RPMI8226 (cell line): Measurements from ENCODE around the gene UBE2U.
"Not testable (repeated sequence)": the region's sequence is repeated elsewhere in the genome, so short reads cannot be mapped to it uniquely, and the experiment has no call there.

Experiments
- DNase-seq: peaks from one replicate; pipeline ENCODE4 v3.0.0-alpha.2; 2015

Gene UBE2U

DNA sequence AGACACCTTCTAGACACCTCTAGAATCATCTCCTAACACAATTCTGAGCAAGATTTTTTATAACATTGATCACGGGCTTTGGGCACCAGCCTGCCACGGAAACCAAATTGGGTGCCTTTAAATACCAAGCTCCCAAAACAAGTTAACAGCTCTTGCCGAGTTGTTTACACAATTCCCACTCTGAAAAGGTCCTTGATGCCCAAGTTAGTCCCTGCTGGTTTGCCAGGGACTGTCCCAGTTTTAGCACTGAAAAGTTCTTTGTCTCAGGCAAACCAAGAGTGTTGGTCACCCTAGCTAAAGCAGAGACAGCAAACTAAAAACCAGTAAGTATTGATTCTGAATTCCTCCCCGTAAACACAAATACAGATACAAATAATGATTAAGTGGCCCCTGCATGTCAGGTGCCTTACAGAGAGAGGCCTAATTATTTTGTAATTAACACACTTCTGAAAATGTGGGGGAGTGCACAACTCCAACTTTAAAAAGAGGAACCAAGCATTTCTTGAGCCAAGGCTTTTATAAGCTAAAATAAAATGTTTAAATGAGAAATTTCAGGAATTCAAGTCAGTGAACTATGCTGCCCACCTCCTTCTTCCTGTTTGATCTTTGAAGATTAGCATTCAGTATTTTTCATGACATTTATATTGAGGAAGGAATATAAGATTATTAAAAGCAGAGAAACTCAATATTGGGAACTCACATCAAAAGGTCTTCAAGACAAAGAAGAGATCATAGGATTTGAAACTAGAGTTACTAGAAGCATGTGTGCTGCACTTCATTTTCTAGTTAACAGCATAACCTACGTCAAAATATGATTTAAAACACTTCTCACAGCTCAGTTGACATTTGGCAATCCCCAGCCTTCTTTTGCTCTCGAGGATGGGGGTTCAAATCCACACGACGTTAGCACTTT is 9.0 kb upstream of the UBE2U start:
- peak; percentile 38 for DNase-seq

DNA sequence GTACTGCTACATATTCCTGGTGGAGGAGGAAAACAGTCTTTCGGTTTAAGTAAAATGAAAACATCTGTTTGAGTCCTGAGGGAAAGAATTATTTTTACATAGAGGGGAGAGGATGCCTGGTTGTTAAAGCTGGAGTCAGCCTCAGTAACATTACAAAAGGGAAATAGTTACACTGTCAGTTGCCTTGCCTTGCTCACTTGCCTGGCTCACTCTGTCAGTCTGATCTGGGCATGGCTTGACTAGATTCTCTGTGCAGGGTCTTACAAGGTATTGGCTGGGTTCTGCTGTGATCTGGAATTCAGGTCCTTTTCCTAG is 8.4 kb upstream of the UBE2U start:
- DNase-seq: no peak

DNA sequence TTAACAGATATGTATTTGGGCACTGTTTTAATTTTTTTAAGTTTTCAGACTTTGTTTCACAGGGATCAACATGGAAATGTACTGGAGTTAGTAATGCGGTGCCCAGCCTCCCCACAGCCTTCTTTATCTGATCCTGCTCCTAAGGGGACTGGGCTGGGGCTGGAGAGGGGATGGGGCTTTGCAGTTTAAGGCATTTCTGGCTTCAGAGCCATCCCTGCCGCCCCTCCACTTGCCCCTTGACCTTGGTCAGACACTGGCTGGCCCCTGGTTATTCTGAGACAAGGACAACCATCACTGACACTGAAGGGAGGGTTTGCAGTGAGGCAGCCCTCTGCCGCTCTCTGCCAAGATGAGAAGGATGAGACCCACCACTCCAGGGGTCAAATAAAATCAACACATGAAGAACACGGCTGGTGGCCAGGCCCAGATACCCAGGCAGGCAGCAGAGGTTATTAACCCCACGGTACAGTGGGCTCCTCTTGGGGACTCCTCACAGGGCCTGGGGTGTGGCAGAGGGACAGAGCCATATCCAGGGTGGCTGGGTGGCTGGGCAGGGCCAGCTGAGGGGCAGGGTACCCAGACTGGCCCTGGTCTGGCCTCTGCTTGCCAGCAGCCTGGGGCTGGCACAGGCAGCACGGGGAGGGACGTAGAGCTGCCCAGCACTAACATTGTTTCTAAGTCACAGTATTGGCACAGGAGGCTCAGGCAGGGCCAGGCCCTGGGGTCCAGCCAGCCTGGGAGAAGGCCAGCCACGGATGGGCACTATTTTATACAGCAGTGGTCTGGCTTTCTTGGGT is 7.2 kb upstream of the UBE2U start:
- no peak for DNase-seq

DNA sequence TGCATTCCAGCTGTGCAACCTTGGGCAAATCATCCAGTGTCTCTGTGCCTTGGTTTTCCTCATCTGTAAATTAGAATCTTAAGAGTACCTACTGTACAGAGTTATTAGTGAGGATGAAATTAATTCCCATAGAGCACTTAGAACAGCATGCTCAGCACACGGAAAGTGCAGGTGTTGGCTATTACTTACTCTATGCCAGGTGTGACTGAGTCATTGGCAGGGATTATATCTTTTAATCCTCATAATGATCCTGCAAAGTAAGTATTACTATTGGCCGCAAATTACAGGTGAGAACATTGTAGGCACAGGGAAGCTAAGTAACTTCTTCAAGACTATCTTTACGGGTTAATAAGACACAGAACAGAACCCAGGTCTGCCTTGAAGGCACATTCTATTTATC is 6.3 kb upstream of the UBE2U start:
- peak; percentile 57 for DNase-seq

DNA sequence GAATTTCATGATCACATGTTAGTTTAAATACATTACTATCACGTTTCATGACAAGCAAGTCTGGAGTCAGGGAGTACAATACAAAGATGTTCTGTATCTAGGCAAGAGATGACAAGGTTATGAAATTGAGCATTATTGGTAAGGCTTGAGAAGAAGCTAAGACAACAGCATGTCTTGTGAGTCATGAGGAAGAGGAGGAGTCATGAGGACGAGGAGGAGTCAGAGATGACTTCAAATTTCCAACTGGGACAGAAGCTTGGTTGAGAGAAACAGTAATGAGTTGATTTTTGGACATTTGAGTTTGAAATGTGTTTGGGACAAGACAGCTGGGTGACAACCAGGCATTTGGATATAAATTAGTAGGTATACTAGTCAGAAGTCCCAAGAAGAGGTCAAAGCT is 4.3 kb upstream of the UBE2U start:
- no peak for DNase-seq

DNA sequence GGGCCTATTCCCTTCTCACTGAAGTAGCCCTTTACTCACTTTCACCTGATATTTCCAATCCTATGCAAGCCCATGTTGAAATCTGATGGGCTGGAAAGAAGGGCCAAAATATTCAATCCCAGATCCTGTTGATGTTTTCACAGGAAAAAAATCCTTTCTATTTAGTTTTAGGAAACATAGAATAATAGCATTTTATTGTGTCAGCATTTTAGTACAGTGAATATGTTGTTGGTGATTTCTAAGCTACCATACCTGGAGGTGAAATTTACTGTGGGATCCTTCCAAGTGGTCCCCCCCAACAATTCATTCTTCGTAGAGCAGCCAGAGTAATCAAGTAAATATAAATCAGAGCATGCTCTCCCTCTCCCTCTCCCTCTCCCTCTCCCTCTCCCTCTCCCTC is 3.4 kb upstream of the UBE2U start:
- no peak for DNase-seq

DNA sequence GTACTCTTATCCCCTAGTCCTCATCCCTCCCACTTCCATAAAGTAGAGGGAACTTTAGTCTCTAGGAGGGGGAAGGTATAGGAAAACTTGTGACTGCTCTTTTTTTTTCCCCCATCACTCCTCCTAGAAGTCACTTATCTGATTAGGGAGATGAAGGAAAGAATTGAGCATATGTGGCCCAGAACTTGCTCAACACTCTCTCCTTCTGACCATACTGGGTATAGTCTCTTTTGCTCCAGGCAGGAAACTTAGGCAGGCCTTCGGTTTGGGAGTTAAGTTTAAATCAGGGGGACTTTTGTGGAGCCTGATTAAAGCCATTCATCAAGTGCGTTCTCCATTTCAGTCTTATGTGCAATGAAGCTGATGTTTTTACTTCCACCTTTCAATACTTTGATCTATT is 5.8 kb downstream of the UBE2U start:
- DNase-seq: no peak

DNA sequence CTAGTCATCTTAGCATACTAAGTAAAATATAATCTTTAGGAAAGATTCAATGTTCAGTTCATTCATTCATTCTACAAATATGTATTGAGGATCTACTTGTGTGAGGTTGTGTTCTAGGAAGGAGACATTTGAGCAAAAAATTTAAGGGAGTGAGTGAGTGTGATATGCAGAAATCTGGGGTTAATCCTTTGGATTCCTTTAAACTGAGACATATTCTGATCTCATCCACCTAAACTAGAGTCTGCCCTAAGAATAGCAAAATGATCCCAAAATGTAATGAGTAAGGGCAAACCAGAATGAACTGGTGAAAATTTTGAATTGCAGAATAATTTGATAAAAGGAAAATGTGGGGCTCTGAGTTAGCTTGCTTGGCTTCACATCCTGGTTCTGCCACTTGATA is 8.6 kb downstream of the UBE2U start:
- DNase-seq: no peak

DNA sequence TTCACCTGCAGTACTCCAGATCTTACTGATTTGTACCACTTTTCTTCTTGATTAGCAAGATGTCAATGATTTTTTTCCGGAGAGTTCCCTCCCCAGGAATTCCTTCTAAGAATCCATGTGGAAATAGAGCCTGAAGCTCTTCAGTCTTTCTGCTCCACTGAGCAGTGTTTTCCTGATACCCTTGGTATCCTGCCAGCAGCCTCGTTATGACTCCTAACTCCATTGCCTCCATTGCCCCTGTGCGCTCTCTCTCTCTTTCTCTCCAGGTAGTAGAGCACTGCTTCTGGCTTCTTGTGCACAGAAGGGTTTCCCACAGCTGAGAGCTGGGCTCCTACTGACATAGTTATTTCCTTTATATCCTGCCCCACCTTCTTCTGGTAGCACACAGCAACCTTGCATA is 12.2 kb downstream of the UBE2U start:
- no peak for DNase-seq

DNA sequence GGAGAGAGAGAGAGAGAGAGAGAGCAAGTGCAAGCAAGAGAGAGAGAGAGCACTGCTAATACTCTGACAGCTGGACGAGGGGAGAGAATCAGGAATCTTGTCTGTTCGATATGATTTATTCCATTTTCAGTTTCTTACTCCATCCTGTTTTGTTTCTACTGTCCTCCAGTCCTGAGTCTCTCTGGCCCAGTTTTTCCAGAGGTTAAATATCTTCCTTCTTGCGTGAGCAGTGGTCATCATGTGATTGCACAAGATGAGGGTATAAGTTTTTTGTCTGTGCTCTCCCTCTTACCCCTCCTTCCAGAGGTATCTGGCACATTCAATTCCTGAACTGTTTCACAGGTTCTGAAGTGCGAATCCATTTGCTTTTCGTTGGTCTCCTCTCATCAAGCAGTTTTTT is 16.8 kb downstream of the UBE2U start:
- no peak for DNase-seq

DNA sequence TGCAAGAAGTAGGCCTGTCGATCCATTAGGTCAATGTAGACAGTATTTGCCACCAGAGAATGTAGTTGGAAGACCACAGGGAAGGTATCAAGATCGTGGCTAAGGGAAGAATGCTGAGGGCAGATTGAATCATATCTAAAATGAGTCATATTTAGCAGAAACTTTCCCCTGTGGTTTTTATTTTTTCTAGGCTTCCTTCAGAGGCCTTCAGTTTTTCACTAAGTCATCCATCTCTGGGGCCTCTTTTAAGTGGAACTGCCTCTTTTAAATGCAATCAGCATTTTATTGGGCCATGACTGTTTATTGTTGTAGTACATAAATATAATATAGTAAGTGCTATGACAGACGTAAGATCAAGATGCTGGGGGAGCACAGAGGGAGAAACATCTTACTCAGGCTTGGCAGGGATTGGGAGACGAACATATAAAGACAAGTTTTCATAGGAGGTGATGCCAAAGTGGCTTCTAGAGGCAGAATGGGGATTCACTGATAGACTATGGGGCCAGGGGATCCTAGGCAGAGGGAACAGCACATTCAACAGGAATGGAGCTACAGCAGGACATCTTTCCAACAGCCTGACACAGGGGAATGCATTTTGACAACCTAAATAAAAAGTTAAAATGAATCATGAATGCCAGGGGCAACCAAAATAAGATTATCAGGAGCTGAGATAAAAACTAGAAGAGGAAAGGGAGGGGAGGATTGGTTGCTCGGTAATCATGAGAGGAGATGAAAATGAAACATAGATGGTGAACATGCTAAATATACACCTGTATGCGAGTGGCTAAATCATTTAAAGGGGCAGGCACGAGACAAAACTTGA is 20.1 kb downstream of the UBE2U start:
- DNase-seq: no peak

DNA sequence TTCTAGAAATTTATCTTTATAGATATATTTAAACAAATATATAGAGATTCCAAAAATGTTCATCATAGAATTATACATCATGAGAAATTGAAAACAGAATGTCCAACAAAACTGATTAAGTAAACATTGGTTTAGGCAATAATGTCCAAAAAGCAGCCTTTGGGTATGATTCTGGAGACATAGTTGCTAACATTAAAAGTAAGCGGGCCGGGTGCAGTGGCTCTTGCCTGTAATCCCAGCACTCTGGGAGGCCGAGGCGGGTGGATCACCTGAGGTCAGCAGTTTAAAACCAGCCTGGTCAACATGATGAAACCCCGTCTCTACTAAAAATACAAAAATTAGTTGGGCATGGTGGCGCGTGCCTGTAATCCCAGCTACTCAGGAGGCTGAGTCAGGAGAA is 20.8 kb downstream of the UBE2U start:
- not testable (repeated sequence) for DNase-seq

DNA sequence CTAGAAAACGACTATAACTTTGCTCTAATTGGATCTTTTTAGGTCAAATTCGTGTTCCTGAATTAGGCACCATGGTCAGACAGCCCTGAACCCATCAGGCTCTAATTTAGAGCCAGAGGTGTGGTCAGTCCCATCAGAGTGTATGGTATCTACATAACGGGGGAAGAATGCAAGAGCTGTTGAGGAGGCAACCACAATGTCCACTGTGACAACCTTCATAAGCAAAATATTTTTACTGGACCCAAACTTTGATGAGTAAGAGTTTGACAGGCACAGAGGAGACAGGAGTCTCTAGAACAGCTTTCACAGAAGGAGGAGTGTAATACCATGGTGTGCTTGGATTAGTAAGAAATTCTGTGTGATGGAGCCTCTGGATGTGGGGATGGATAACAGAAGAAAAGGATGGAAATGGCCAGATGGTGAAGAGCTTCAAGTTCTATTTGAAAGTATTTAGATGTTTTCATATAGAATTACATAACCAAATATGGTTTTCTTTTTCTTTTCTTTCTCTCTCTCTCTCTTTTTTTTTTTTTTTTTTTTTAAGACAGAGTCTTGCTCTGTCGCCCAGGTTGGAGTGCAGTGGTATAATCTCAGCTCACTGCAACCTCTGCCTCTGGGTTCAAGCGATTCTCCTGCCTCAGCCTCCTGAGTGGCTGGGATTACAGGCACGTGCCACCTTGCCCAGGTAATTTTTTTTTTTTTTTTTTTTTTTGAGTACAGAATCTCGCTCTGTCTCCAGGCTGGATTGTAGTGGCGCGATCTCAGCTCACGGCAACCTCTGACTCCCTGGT is 24.9 kb downstream of the UBE2U start:
- DNase-seq: no peak

DNA sequence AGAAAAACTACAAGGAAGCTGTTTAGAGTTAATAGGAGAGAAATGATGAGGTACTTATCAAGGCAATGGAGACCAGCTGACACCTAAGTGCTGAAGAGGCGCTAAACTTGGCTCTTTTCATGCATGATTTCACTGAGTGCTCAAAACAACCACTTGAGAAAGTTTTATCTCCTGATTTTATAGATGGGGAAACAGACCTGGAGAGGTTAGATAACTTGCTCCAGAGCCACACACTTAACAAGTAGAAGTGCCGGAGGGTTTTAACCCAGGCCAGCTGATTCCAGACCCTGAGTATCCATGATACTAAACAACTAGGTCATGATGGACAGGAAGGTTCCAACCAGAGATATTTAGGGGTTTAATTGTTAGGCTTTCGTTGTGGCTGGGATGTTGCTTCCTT is 25.9 kb downstream of the UBE2U start:
- no peak for DNase-seq

DNA sequence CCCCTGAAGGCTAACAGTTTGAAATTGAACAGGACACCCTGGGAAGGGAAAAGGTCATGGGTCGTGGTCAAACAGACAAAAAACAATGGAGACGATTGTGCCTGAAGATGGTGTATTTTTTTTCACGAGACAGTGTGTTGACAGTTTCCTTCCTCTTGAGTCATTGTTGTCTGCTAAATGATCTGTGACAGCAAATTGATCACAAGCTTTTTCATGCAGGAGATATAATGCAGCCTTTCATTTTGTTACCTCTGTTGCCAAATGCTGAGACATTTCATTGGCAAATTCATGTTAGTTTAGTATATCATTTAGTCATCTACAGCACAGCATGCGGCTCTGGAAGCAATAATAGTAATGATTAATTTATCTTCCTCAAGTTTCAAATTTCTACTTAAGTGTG is 27.7 kb downstream of the UBE2U start:
- no peak for DNase-seq

DNA sequence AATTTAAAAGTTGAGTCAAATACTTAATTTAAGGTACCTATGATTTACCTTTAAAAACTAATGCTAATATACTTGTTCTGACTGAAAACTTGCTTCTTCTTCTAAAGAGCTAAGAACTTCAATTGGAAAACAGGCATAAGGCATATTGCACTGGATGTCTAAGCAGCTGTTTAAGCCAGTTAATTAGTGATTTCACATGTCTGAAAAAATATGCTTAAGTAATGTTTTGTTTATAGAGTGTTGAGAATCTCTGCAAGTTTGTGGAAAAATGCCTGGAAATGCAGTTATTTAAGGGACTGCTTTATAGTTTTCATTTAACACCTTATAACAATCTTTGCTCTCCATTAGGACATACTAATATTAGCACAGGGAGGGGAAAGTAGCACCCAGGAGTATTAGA is 28.2 kb downstream of the UBE2U start:
- no peak for DNase-seq

DNA sequence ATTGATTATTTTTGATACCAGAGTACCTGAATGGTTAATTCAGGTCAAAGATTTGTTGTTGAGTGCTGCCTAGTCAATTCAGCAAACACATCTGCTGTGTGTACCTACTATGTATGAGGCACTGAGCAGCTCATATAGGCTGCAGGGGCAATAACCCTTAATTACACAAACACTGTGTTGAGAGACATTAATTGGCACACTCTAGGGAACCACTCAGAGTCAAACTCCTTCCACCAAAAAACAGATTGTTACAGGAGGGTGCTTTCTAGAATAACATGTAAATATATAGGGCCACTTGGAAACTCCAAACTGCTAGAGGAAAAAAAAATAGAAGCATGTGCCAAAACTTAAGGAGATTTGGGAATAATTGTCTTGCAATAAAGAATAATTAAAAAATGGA is 31.3 kb downstream of the UBE2U start:
- no peak for DNase-seq

DNA sequence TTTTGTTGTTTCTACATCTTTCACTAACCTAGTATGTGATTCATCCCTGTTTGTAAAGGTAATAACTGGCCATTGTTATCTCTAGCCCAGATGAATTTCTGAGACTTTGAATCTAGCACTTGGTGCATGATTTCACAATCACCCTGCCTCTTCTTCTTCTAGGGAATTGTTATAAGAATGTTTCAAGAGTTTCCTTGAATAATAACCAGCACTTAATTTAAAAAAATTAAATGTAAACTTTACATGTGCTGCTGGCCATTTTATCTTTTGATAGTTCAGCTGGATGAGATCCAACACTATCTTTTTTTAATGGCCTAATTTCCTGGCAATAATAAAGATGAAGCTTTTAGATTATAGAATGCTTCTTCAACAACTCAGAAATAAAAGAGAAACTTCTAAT is 31.8 kb downstream of the UBE2U start:
- no peak for DNase-seq

DNA sequence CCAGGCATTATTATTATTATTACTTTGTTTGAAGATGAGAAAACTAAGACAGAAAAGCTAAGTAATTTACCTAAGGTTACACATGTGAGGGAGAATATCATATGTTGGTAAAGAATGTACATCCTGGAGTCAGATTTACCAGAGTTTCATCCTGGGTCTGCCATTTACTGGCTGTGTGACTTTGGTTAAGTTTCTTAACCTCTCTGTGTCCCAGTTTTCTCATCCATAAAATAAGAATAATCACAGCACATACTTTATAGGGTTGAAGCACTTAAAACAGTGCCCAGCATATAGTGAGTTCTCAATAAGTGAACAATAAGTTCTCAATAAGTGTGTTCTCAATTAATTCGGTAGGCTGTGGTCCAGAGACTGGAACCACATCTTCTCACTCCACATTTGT is 32.5 kb downstream of the UBE2U start:
- DNase-seq: no peak

DNA sequence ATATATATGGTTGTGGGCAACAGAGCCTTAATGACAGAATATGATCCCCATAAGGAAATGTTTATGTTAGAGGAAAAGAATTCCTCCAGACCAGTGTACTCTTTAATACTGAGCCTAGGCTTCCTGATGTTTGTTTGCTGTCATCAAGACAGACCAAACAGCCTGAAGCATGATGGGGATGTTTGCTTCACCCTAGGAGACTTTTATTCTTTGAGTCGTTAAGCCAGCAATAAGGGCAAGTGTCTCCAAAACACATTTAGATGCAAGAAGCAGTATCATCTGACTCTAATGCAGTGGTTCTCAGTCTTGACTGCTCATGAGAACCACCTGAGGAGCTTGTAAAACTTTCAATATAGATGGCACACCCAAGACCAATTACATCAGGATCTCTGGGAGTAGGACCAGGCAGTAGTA is 33.1 kb downstream of the UBE2U start:
- DNase-seq: no peak

DNA sequence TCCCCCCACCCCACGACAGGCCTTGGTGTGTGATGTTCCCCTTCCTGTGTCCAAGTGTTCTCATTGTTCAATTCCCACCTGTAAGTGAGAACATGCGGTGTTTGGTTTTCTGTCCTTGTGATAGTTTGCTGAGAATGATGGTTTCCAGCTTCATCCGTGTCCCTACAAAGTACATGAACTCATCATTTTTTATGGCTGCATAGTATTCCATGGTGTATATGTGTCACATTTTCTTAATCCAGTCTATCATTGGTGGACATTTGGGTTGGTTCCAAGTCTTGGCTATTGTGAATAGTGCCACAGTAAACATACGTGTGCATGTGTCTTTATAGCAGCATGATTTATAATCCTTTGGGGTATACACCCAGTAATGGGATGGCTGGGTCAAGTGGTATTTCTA is 36.1 kb downstream of the UBE2U start:
- not testable (repeated sequence) for DNase-seq

DNA sequence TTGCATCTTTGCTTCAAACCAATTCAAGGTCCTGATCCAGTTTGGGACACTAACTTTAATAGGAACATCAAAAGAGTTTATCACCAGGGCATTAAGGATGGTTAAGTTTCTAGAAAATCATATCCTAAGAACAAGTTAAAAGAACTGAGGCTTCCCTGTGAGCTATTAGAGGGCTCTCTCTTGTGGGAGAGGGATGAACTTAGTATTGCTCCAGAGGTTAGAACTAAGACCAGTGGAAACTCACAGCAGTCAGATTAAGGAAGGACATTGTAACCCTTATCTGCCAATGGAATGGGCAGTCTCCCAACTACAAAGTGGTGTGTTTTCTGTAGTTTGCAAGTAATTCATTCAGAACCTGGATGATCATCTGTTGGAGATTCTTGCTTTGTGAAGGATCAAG is 36.8 kb downstream of the UBE2U start:
- no peak for DNase-seq

DNA sequence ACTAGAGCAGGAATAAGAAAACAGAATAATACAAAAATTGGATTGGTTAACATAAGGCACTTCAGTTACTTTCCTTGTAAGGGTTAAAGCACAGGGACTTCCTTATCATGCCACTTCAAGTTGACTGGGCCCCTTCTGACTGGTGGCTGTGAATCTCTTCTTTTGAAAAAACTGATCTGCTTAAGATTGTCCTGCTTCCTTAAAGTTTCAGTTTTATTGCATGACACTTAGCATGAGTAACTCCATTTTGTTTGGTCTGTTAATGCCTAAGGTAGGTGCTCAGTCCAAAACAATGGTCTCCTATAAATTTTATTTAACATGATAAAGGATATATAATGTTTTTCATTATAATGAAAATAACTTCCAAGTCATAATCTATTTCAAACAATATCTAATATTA is 37.6 kb downstream of the UBE2U start:
- no peak for DNase-seq
